Activated T-helper 2 cell treated with anti-CD3 and anti-CD28 coated beads, Interferon-gamma antibody, Interleukin-2, Interleukin-4, amounts not matched to agents 10 μg/mL and 5 μg/mL and 100 μg/mL, durations not matched to agents 14 hours and 24 hours and 36 hours (primary cell): Measurements from ENCODE around the gene NOP16. TPM values are rescaled to one million over a fixed set of nuclear protein-coding genes. Genes with fewer than 3 reads are reported as not detected.

Source experiments
- DNase-seq: peaks from one replicate; pipeline ENCODE4 v3.0.0; 2021; ENCODE audit warnings: low spot score
- H3K27ac Mint-ChIP-seq: one replicate; pipeline ENCODE4 v1.8.0; 2021; ENCODE audit warnings: mixed read lengths
- H3K27me3 Mint-ChIP-seq: one replicate; pipeline ENCODE4 v1.8.0; 2021; ENCODE audit warnings: low read depth, mixed read lengths
- H3K36me3 Mint-ChIP-seq: one replicate; pipeline ENCODE4 v1.8.0; 2021; ENCODE audit warnings: low read depth, mixed read lengths
- H3K4me1 Mint-ChIP-seq: one replicate; pipeline ENCODE4 v1.8.0; 2021; ENCODE audit warnings: low read depth, mixed read lengths
- H3K4me3 Mint-ChIP-seq: one replicate; pipeline ENCODE4 v1.8.0; 2021; ENCODE audit warnings: low read depth, mild to moderate bottlenecking, moderate library complexity, mixed read lengths
- H3K9me3 Mint-ChIP-seq: one replicate; pipeline ENCODE4 v1.8.0; 2021; ENCODE audit warnings: mixed read lengths
- intact Hi-C: fragments of 100-400 bp; cut with micrococcal nuclease; formaldehyde crosslinking; loops from one replicate; pipeline ENCODE4 v1.15.1; 2023
- total RNA-seq: library from RNA; stranded (reverse); gene quantifications from 2 replicates; pipeline ENCODE4 v1.2.3, GENCODE V29; 2022

NOP16 gene
- total RNA-seq, 1 donor from 2014 or later: 79.6 TPM

- peaks cover 30% of the 10 kb centered on the region for H3K36me3 Mint-ChIP-seq
Measured at GRCh38 chr5:176359658-176360057, 28.7 kb downstream of the NOP16 start.

GRCh38 chr5:176356179-176356566 is 32.2 kb downstream of the NOP16 start:
- H3K4me3 Mint-ChIP-seq: no peak overlapping the region
- no peaks in the 10 kb centered on the region for H3K9me3 Mint-ChIP-seq
- H3K27ac Mint-ChIP-seq: no peak overlapping the region
- intact Hi-C loops: no loop called here
- DNase-seq: no peak
- H3K4me1 Mint-ChIP-seq: peaks cover 18% of the 10 kb centered on the region
- H3K27me3 Mint-ChIP-seq: no peaks in the 10 kb centered on the region
- H3K36me3 Mint-ChIP-seq: peaks cover 61% of the 10 kb centered on the region

More at GRCh38 chr5:176359658-176360057, 28.7 kb downstream of the NOP16 start:
- Mint-ChIP-seq H3K9me3 (no peaks in the 10 kb centered on the region), H3K27ac (peak overlapping the region; percentile 21), H3K4me1 (peaks cover 26% of the 10 kb centered on the region), H3K27me3 (no peaks in the 10 kb centered on the region), H3K4me3 (peak overlapping the region; percentile 78)
- intact Hi-C loops: loop anchor here (2.0 to 5.0 kb wide), 2 partner anchors 125 to 178 kb away; partner anchors contain the start of gene RNF44
- DNase-seq: no peak

GRCh38 chr5:176355400-176356178 is 32.8 kb downstream of the NOP16 start:
- H3K9me3 Mint-ChIP-seq: no peaks in the 10 kb centered on the region
- H3K27me3 Mint-ChIP-seq: no peaks in the 10 kb centered on the region
- H3K4me1 Mint-ChIP-seq: peaks cover 18% of the 10 kb centered on the region
- H3K4me3 Mint-ChIP-seq: no peak overlapping the region
- peaks cover 65% of the 10 kb centered on the region for H3K36me3 Mint-ChIP-seq
- no peak for DNase-seq
- H3K27ac Mint-ChIP-seq: no peak overlapping the region
- intact Hi-C loops: no loop called here

GRCh38 chr5:176353533-176353932 is 34.9 kb downstream of the NOP16 start:
- peaks cover 13% of the 10 kb centered on the region for H3K4me1 Mint-ChIP-seq
- H3K9me3 Mint-ChIP-seq: no peaks in the 10 kb centered on the region
- peaks cover 78% of the 10 kb centered on the region for H3K36me3 Mint-ChIP-seq
- intact Hi-C loops: no loop called here
- no peak for DNase-seq
- no peak overlapping the region for H3K4me3 Mint-ChIP-seq
- no peak overlapping the region for H3K27ac Mint-ChIP-seq
- no peaks in the 10 kb centered on the region for H3K27me3 Mint-ChIP-seq

GRCh38 chr5:176352116-176352878 is 36.1 kb downstream of the NOP16 start:
- no peak for DNase-seq
- peaks cover 7% of the 10 kb centered on the region for H3K4me1 Mint-ChIP-seq
- H3K27me3 Mint-ChIP-seq: no peaks in the 10 kb centered on the region
- H3K27ac Mint-ChIP-seq: no peak overlapping the region
- no peaks in the 10 kb centered on the region for H3K9me3 Mint-ChIP-seq
- no peak overlapping the region for H3K4me3 Mint-ChIP-seq
- intact Hi-C loops: no loop called here
- peaks cover 80% of the 10 kb centered on the region for H3K36me3 Mint-ChIP-seq

- peaks cover 84% of the 10 kb centered on the region for H3K36me3 Mint-ChIP-seq
- H3K4me1 Mint-ChIP-seq: peaks cover 5% of the 10 kb centered on the region
- H3K4me3 Mint-ChIP-seq: no peak overlapping the region
- H3K9me3 Mint-ChIP-seq: no peaks in the 10 kb centered on the region
- H3K27me3 Mint-ChIP-seq: no peaks in the 10 kb centered on the region
- no peak for DNase-seq
- H3K27ac Mint-ChIP-seq: no peak overlapping the region
- intact Hi-C loops: no loop called here
Measured at GRCh38 chr5:176350416-176350815, 38.0 kb downstream of the NOP16 start.

GRCh38 chr5:176342766-176343458 is 45.5 kb downstream of the NOP16 start:
- H3K9me3 Mint-ChIP-seq: no peaks in the 10 kb centered on the region
- no peaks in the 10 kb centered on the region for H3K27me3 Mint-ChIP-seq
- H3K27ac Mint-ChIP-seq: no peak overlapping the region
- intact Hi-C loops: no loop called here
- H3K4me3 Mint-ChIP-seq: no peak overlapping the region
- no peaks in the 10 kb centered on the region for H3K4me1 Mint-ChIP-seq
- DNase-seq: no peak
- H3K36me3 Mint-ChIP-seq: peaks cover 52% of the 10 kb centered on the region

- no peaks in the 10 kb centered on the region for H3K27me3 Mint-ChIP-seq
- no peak for DNase-seq
- no peaks in the 10 kb centered on the region for H3K9me3 Mint-ChIP-seq
- no peak overlapping the region for H3K4me3 Mint-ChIP-seq
- H3K36me3 Mint-ChIP-seq: peaks cover 50% of the 10 kb centered on the region
- no peaks in the 10 kb centered on the region for H3K4me1 Mint-ChIP-seq
- intact Hi-C loops: no loop called here
- no peak overlapping the region for H3K27ac Mint-ChIP-seq
Measured at GRCh38 chr5:176342158-176342483, 46.3 kb downstream of the NOP16 start.

GRCh38 chr5:176341325-176342157 is 46.9 kb downstream of the NOP16 start:
- no peak overlapping the region for H3K4me3 Mint-ChIP-seq
- H3K27me3 Mint-ChIP-seq: no peaks in the 10 kb centered on the region
- H3K4me1 Mint-ChIP-seq: no peaks in the 10 kb centered on the region
- no peak for DNase-seq
- H3K36me3 Mint-ChIP-seq: peaks cover 52% of the 10 kb centered on the region
- H3K9me3 Mint-ChIP-seq: no peaks in the 10 kb centered on the region
- intact Hi-C loops: no loop called here
- H3K27ac Mint-ChIP-seq: no peak overlapping the region

GRCh38 chr5:176339304-176339703 is 49.1 kb downstream of the NOP16 start:
- H3K9me3 Mint-ChIP-seq: no peaks in the 10 kb centered on the region

GRCh38 chr5:176337913-176338312 is 50.5 kb downstream of the NOP16 start:
- no peak overlapping the region for H3K4me3 Mint-ChIP-seq
- DNase-seq: no peak
- no peaks in the 10 kb centered on the region for H3K4me1 Mint-ChIP-seq
- no peak overlapping the region for H3K27ac Mint-ChIP-seq
- intact Hi-C loops: no loop called here
- peaks cover 8% of the 10 kb centered on the region for H3K9me3 Mint-ChIP-seq
- peaks cover 45% of the 10 kb centered on the region for H3K36me3 Mint-ChIP-seq
- no peaks in the 10 kb centered on the region for H3K27me3 Mint-ChIP-seq

More at GRCh38 chr5:176339304-176339703, 49.1 kb downstream of the NOP16 start:
- DNase-seq: no peak
- no peak overlapping the region for H3K4me3 Mint-ChIP-seq
- H3K27me3 Mint-ChIP-seq: no peaks in the 10 kb centered on the region
- peaks cover 42% of the 10 kb centered on the region for H3K36me3 Mint-ChIP-seq
- no peak overlapping the region for H3K27ac Mint-ChIP-seq
- no peaks in the 10 kb centered on the region for H3K4me1 Mint-ChIP-seq
- intact Hi-C loops: no loop called here

- Mint-ChIP-seq H3K4me3 (no peak overlapping the region), H3K36me3 (peaks cover 39% of the 10 kb centered on the region)
Measured at GRCh38 chr5:176334031-176334770, 54.2 kb downstream of the NOP16 start.

More at GRCh38 chr5:176334031-176334770, 54.2 kb downstream of the NOP16 start:
- H3K27ac Mint-ChIP-seq: no peak overlapping the region
- intact Hi-C loops: no loop called here
- H3K9me3 Mint-ChIP-seq: peaks cover 8% of the 10 kb centered on the region
- H3K27me3 Mint-ChIP-seq: no peaks in the 10 kb centered on the region
- no peaks in the 10 kb centered on the region for H3K4me1 Mint-ChIP-seq
- no peak for DNase-seq
